ENCODE data around the gene PTPN21. TPM values are rescaled to one million over a fixed set of nuclear protein-coding genes. Genes with fewer than 3 reads are reported as not detected.
A peak's percentile ranks its signal among the peaks of the same experiment; 100 is the strongest.

PTPN21 gene
- polyA plus RNA-seq (2012; rRNA removed): 5.6 and 6.5 TPM in 2 replicates
- 4.8 and 5.2 TPM in 2 replicates for polyA plus RNA-seq (2012; cell fraction: cytosol; rRNA removed)
- polyA plus RNA-seq (2012; cell fraction: nucleus; rRNA removed): 11.9 and 15.9 TPM in 2 replicates

DNA sequence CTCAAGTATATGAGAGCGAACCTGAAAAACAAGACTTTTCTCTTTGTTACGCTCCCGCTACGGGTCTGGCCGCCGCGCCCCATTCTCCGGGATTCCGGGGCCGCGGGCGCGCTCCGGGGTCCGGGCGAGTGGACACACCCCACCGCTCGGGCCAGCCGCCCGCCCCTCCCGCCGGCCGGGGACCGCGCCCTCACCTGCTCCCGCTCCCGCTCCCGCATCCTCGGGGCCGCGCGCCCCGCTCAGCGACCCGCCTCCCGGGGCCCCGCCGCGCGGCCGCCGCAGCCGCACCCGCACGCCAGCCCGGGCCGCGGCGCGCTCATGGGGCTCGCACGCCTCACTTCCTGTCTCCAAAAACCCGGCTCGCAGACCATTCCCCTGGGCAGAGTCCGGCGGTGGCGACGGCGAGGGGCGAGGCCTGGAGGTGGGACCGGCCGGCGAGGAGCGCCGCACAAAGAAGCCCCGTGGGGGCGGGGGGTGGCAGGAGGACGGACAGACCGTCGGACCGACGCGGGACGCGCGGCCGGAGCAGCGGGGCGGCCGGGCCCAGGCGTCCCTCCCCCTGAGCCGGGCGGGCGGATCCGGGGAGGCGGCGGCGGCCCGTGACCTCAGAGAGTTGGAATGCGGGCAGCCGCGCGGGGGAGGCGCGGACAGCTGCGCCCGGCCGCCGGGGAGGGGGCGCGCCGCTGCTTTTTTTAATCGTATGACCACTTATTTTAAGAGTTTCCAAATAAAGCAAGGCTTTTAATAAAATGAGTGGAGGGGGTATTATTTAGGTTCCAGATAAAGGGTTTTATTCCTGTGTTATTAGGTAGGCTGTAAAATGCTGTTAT is at the start of gene PTPN21:
Gene PTPN21 (minus strand): TSS at position 551 of the 830 bp plus-strand sequence. CDS start 4,590 bp downstream, outside the sequence.
- no peaks in the 10 kb centered on the region for H3K9me3 ChIP-seq
- ChIA-PET POLR2A (no interaction called here), CTCF (interaction anchor here (0.8 kb wide), 1 partner anchor 302 kb away, joined by 3 read pairs; no protein-coding TSS in a partner anchor)
- H3K4me2 ChIP-seq: peak within 1 kb of the TSS; percentile 95
- peak within 1 kb of the TSS; percentile 67 to 88 for H3K27ac ChIP-seq (ENCODE audit: low read depth in 2 of 2, low read length in 1 of 2)
- peaks cover 9% of the 10 kb centered on the region; the same call in 1 of the 2 replicates for H4K20me1 ChIP-seq (ENCODE audit: insufficient read depth)
- peak within 1 kb of the TSS; percentile 79 to 85 for H3K4me3 ChIP-seq (ENCODE audit: low read depth in 2 of 2, low read length in 1 of 2)
- H3K36me3 ChIP-seq (replicated peaks in 1 of 2; ENCODE audit: control insufficient read depth in 1 of 2, insufficient read depth in 2 of 2, low read length in 1 of 2): peaks cover 0 to 4% of the 10 kb centered on the region in 2 experiments
- H3K9ac ChIP-seq: peak within 1 kb of the TSS; percentile 86
- peaks cover 14% of the 10 kb centered on the region for H3F3A ChIP-seq (replicated peaks; ENCODE audit: insufficient read depth)
- peak within 1 kb of the TSS; percentile 78 for H2AFZ ChIP-seq (ENCODE audit: low read depth)
- DNase-seq: peak; percentile 94
- H3K27me3 ChIP-seq (ENCODE audit: insufficient read depth): no peaks in the 10 kb centered on the region
- H3K4me1 ChIP-seq (ENCODE audit: control insufficient read depth in 1 of 2, insufficient read depth in 2 of 2, low read depth in 1 of 2, low read length in 1 of 2): peaks cover 9 to 24% of the 10 kb centered on the region in 2 experiments; a peak in 3 of 4 replicates
- WGBS (ENCODE audit: low lambda C conversion rate): 0% methylated on average over 7 of the region's 103 CpGs
- no peaks in the 10 kb centered on the region for H3K9me2 ChIP-seq
- peaks cover 46% of the 10 kb centered on the region for H3K79me2 ChIP-seq (ENCODE audit: insufficient read depth)
- TF ChIP-seq YY1 (IDR thresholded peaks at IDR 0.05; ENCODE audit: low read depth): no peak
- 0 out of 2 replicates have a peak, but pooled peaks have one; percentile 57 for TF ChIP-seq TEAD4 (IDR thresholded peaks at IDR 0.05; ENCODE audit: borderline replicate concordance, insufficient read depth)
- 0 out of 2 replicates have a peak, but pooled peaks have one; percentile 6 for TF ChIP-seq PBX3 (IDR thresholded peaks at IDR 0.05)
- peak; percentile 11; the same call in 1 of the 2 replicates for TF ChIP-seq MAX (IDR thresholded peaks at IDR 0.05; ENCODE audit: low read depth)
- TF ChIP-seq POLR2AphosphoS5 (IDR thresholded peaks at IDR 0.05; ENCODE audit: low read depth, low read length): peak; percentile 58
- no peak for TF ChIP-seq CHD2 (IDR thresholded peaks at IDR 0.05; ENCODE audit: low read length, partially characterized antibody)
- no peak for TF ChIP-seq FOXJ3 (CRISPR knock-in tag; IDR thresholded peaks at IDR 0.05)
- TF ChIP-seq TAF1 (IDR thresholded peaks at IDR 0.05; ENCODE audit: borderline replicate concordance, low read depth, low read length): peak; percentile 44; the same call in 1 of the 2 replicates
- TF ChIP-seq SIN3A (IDR thresholded peaks at IDR 0.05; ENCODE audit: borderline replicate concordance, low read depth, low read length): no peak
- TF ChIP-seq MXI1 (IDR thresholded peaks at IDR 0.05; ENCODE audit: low read depth, low read length): peak; percentile 56
- no peak for TF ChIP-seq RFX5 (IDR thresholded peaks at IDR 0.05; ENCODE audit: low read length)
- TF ChIP-seq ELF1 (IDR thresholded peaks at IDR 0.05): no peak
- TF ChIP-seq RXRA (IDR thresholded peaks at IDR 0.05; ENCODE audit: borderline replicate concordance, low read depth): no peak
- TF ChIP-seq, protein P1, sequence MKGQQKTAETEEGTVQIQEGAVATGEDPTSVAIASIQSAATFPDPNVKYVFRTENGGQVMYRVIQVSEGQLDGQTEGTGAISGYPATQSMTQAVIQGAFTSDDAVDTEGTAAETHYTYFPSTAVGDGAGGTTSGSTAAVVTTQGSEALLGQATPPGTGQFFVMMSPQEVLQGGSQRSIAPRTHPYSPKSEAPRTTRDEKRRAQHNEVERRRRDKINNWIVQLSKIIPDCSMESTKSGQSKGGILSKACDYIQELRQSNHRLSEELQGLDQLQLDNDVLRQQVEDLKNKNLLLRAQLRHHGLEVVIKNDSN (IDR thresholded peaks at IDR 0.05; ENCODE audit: borderline replicate concordance, low read depth): no peak
- TF ChIP-seq TCF12 (IDR thresholded peaks at IDR 0.05): peak; percentile 10; the same call in 1 of the 2 replicates
- TF ChIP-seq CTCF (IDR thresholded peaks at IDR 0.05): 0 out of 2 replicates have a peak, but pooled peaks have one; percentile 10
- peak; percentile 24; the same call in 1 of the 2 replicates for TF ChIP-seq JUND (IDR thresholded peaks at IDR 0.05)
- no peak for TF ChIP-seq ZBTB33 (IDR thresholded peaks at IDR 0.05; ENCODE audit: borderline replicate concordance, low read depth)
- TF ChIP-seq, protein P2, sequence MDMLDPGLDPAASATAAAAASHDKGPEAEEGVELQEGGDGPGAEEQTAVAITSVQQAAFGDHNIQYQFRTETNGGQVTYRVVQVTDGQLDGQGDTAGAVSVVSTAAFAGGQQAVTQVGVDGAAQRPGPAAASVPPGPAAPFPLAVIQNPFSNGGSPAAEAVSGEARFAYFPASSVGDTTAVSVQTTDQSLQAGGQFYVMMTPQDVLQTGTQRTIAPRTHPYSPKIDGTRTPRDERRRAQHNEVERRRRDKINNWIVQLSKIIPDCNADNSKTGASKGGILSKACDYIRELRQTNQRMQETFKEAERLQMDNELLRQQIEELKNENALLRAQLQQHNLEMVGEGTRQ (IDR thresholded peaks at IDR 0.05; ENCODE audit: borderline replicate concordance, low read depth, low read length): no peak
- 0 out of 2 replicates have a peak, but pooled peaks have one; percentile 28 for TF ChIP-seq FOSL2 (IDR thresholded peaks at IDR 0.05; ENCODE audit: borderline replicate concordance, low read depth)
- no peak for TF ChIP-seq FOXM1 (IDR thresholded peaks at IDR 0.05; ENCODE audit: low read depth)
- no peak for TF ChIP-seq RAD21 (IDR thresholded peaks at IDR 0.05; ENCODE audit: low read length)
- no peak for TF ChIP-seq RCOR1 (IDR thresholded peaks at IDR 0.05; ENCODE audit: low read length)
- no peak for TF ChIP-seq EP300 (IDR thresholded peaks at IDR 0.05; ENCODE audit: borderline replicate concordance in 1 of 2, low read depth in 1 of 2, low read length in 1 of 2)

Measured in SK-N-SH (cell line).